A549 (cell line): ENCODE measurements around the gene ATF3. TPM values are rescaled to one million over a fixed set of nuclear protein-coding genes. Genes with fewer than 3 reads are reported as not detected.

Experiments
- ATAC-seq, 2 experiments: fragments of 200-7000 bp in 1 of 2; fragments of >200 bp in 1 of 2; cut with Nextera tagmentation in 1 of 2; cut with Tn5 transposase in 1 of 2; 3 replicates each; pipeline versions ENCODE4 v1.8.0 to v1.9.1; 2018 to 2020; ENCODE audit warnings: mild to moderate bottlenecking in 1 of 2, moderate library complexity in 1 of 2
- CTCF ChIA-PET: fragments of 300-600 bp; sonication (Branson Sonifier 250); formaldehyde crosslinking; extraction: SDS; loops from one replicate; lab custom pipeline; 2021; ENCODE audit warnings: antibody characterized with exemption, inconsistent platforms; lab: Yijun Ruan, JAX
- POLR2A ChIA-PET: fragments of 350-600 bp; formaldehyde crosslinking; extraction: SDS; loops from one replicate; lab custom pipeline; 2021; ENCODE audit warnings: antibody characterized with exemption, inconsistent platforms; lab: Yijun Ruan, JAX
- DNase-seq, 2 experiments: peaks; one replicate each; pipeline versions ENCODE4 v3.0.0 to v3.0.0-alpha.2; 2011 to 2016; ENCODE audit warnings: low read depth in 1 of 2, low spot score in 1 of 2
- FAIRE-seq: peaks from 2 replicates; lab custom pipeline; 2011; peaks lifted over from hg19 to GRCh38; lab: Jason Lieb, UNC
- H3K27ac ChIP-seq, 2 experiments: fragments of >200 bp; sonication (Bioruptor Twin); formaldehyde crosslinking; 3 replicates each; pipeline ENCODE4 v1.5.1; 2016 to 2017
- H3K4me1 ChIP-seq: fragments of >200 bp; sonication (Bioruptor Twin); formaldehyde crosslinking; 3 replicates; pipeline ENCODE4 v1.6.1; 2016
- H3K4me2 ChIP-seq: fragments of >200 bp; sonication (Bioruptor Twin); formaldehyde crosslinking; 3 replicates; pipeline ENCODE4 v1.6.1; 2016
- H3K4me3 ChIP-seq: fragments of >200 bp; sonication (Bioruptor Twin); formaldehyde crosslinking; 3 replicates; pipeline ENCODE4 v1.5.1; 2016
- H3K9me3 ChIP-seq: fragments of >200 bp; sonication (Bioruptor Twin); formaldehyde crosslinking; 3 replicates; pipeline ENCODE4 v1.6.1; 2016
- CBX2 ChIP-seq: fragments of 200-600 bp; sonication (generic); IDR thresholded peaks from 2 replicates; pipeline ENCODE4 v1.6.1; 2016; ENCODE audit warnings: low read depth, mild to moderate bottlenecking, borderline replicate concordance
- CEBPB ChIP-seq, 2 experiments: fragments of >200 bp in 1 of 2; sonication (Bioruptor Twin) in 1 of 2; formaldehyde crosslinking in 1 of 2; IDR thresholded peaks; 2 replicates each; pipeline ENCODE4 v1.6.1; 2012 to 2016
- ESRRA ChIP-seq: fragments of 150-350 bp; IDR thresholded peaks from 2 replicates; pipeline ENCODE4 v1.6.1; 2014; ENCODE audit warnings: mild to moderate bottlenecking, low read length, borderline replicate concordance
- FOSB ChIP-seq: fragments of 250-450 bp; sonication (Bioruptor Pico); IDR thresholded peaks from 2 replicates; pipeline ENCODE4 v1.5.0; 2020; ENCODE audit warnings: mild to moderate bottlenecking, moderate library complexity
- FOSL2 ChIP-seq, 2 experiments: fragments of 450-650 bp in 1 of 2; fragments of >200 bp in 1 of 2; sonication (Bioruptor Twin) in 1 of 2; formaldehyde crosslinking; IDR thresholded peaks; 2 replicates each; pipeline versions ENCODE4 v1.5.0 to v1.6.1; 2016 to 2020; ENCODE audit warnings: mild to moderate bottlenecking in 1 of 2, moderate library complexity in 1 of 2
- HOXA7 ChIP-seq: fragments of 250-450 bp; sonication (Bioruptor Pico); IDR thresholded peaks from 2 replicates; pipeline ENCODE4 v1.5.0; 2020; ENCODE audit warnings: mild to moderate bottlenecking, moderate library complexity
- JUNB ChIP-seq: fragments of >200 bp; sonication (Bioruptor Twin); formaldehyde crosslinking; IDR thresholded peaks from 2 replicates; pipeline ENCODE4 v1.6.1; 2016
- KDM1A ChIP-seq: fragments of 200-600 bp; sonication (generic); IDR thresholded peaks from 2 replicates; pipeline ENCODE4 v1.6.1; 2016; ENCODE audit warnings: low read depth, mild to moderate bottlenecking
- KDM5A ChIP-seq: fragments of 200-600 bp; sonication (generic); IDR thresholded peaks from 2 replicates; pipeline ENCODE4 v1.6.1; 2016; ENCODE audit warnings: antibody characterized with exemption, mild to moderate bottlenecking
- MAFK ChIP-seq: fragments of 450-650 bp; IDR thresholded peaks from 2 replicates; pipeline ENCODE4 v1.6.1; 2014; ENCODE audit not compliant: partially characterized antibody
- MAZ ChIP-seq: fragments of 150-350 bp; IDR thresholded peaks from 2 replicates; pipeline ENCODE4 v1.6.1; 2014; ENCODE audit warnings: antibody characterized with exemption, low read depth, low read length, borderline replicate concordance
- NFE2L2 ChIP-seq: fragments of 150-350 bp; conservative IDR thresholded peaks from 2 replicates; pipeline ENCODE4 v1.6.1; 2014; ENCODE audit warnings: low read length
- POLR2A ChIP-seq: IDR thresholded peaks from 2 replicates; pipeline ENCODE4 v1.6.1; 2012; ENCODE audit warnings: mild to moderate bottlenecking, low read length
- POLR2AphosphoS2 ChIP-seq: conservative IDR thresholded peaks from 2 replicates; pipeline ENCODE4 v1.6.1; 2012; ENCODE audit warnings: low read length, improper control_type of control experiment, inconsistent platforms
- RCOR1 ChIP-seq: fragments of 150-350 bp; IDR thresholded peaks from 2 replicates; pipeline ENCODE4 v1.6.1; 2014; ENCODE audit warnings: antibody characterized with exemption, low read length, low read depth
- TP53 ChIP-seq: fragments of 250-450 bp; sonication (Bioruptor Pico); IDR thresholded peaks from 2 replicates; pipeline ENCODE4 v1.5.0; 2021; ENCODE audit warnings: mild to moderate bottlenecking, moderate library complexity
- ZFP36 ChIP-seq: fragments of 450-650 bp; IDR thresholded peaks from 2 replicates; pipeline ENCODE4 v1.6.1; 2014; ENCODE audit warnings: borderline replicate concordance; ENCODE audit not compliant: partially characterized antibody
- ZNF302 ChIP-seq: fragments of 250-450 bp; sonication (Bioruptor Pico); IDR thresholded peaks from 2 replicates; pipeline ENCODE4 v1.9.0; 2021; ENCODE audit warnings: inconsistent platforms, mild to moderate bottlenecking, moderate library complexity
- WGBS: methylation state at CpG from one replicate; pipeline ENCODE4 v1.1.6; 2017; ENCODE audit errors: missing lambda C conversion rate; 5-methylcytosine and 5-hydroxymethylcytosine counted together
- polyA plus RNA-seq, 4 experiments: library from polyadenylated mRNA; depleted of rRNA in 3 of 4; stranded (reverse); fragments of >200 nt; fragmentation: RNase III in 1 of 4; extraction: RNeasy Plus Mini Kit Qiagen cat#74134 plus additional on column Dnase treatment in 1 of 4; gene quantifications; 2 replicates in 3 of 4; 3 replicates in 1 of 4; pipeline ENCODE4 v1.2.3, GENCODE V29; 2011 to 2017
- TF ChIP-seq, protein P1 (sequence below): fragments of 200-600 bp; sonication (generic); IDR thresholded peaks from 2 replicates; pipeline ENCODE4 v1.6.1; 2016; ENCODE audit warnings: antibody characterized with exemption, mild to moderate bottlenecking, moderate library complexity
- TF ChIP-seq, protein P2 (sequence below): fragments of 450-650 bp; IDR thresholded peaks from 2 replicates; pipeline ENCODE4 v1.6.1; 2014; ENCODE audit warnings: antibody characterized with exemption

The ATF3 gene
- polyA plus RNA-seq, 2 of the 4 experiments (the other 2 are of a cell fraction): 4.4 to 62.9 TPM

GRCh38 chr1:212633161-212633560 is 24.6 kb downstream of the ATF3 start:
- Histone ChIP-seq H3K4me2 (no peak overlapping the region), H3K4me1 (no peaks in the 10 kb centered on the region)
- WGBS: 45% methylated on average over 4 of the region's 4 CpGs
- no peak for TF ChIP-seq MAZ
- TF ChIP-seq RCOR1: no peak
- TF ChIP-seq POLR2A: no peak
- TF ChIP-seq MAFK: no peak
- no peak for TF ChIP-seq KDM1A
- TF ChIP-seq POLR2AphosphoS2: no peak
- TF ChIP-seq, all 56 proteins: peak for 0
- Histone ChIP-seq H3K9me3 (peaks cover 3% of the 10 kb centered on the region; the same call in 1 of the 3 replicates), H3K27ac (no peak overlapping the region), H3K4me3 (no peak overlapping the region)
- ATAC-seq (no peak), FAIRE-seq (no peak), DNase-seq (no peak)
- CTCF ChIA-PET: interaction anchor here (3.0 to 8.9 kb wide), 2 partner anchors 32 to 155 kb away, joined by 11 to 66 read pairs; no protein-coding TSS in a partner anchor
- POLR2A ChIA-PET: no interaction called here

DNA sequence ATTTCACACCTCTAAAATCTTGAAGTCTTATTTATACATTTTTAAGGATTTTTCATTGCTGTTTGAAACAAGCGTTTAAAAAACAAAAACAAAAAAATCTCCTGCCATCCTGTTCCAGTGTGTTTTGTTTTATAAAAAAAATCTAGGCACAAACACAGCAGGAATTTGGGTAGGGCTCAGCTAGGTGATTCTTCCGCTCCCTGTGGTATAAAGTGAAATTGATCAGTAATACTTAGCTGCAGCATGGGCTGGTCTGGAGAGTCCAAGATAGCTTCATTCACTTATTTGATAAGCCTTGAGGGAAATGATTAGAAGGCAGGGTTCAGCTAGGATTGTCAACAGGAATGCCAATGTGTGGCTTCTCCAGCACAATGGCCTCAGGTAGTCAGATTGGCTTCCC is 25.7 kb downstream of the ATF3 start:
- 86% methylated on average over 2 of the region's 2 CpGs for WGBS
- Histone ChIP-seq H3K4me2 (no peak overlapping the region), H3K27ac (no peak overlapping the region), H3K4me1 (no peaks in the 10 kb centered on the region)
- DNase-seq: no peak
- CTCF ChIA-PET: interaction anchor here (1.0 kb wide), 1 partner anchor 267 kb away, joined by 4 read pairs; no protein-coding TSS in a partner anchor
- TF ChIP-seq CEBPB (IDR thresholded peaks at IDR 0.05): no peak
- no peak for TF ChIP-seq ESRRA
- TF ChIP-seq CBX2: no peak
- no peak for TF ChIP-seq TP53
- TF ChIP-seq ZNF302 (CRISPR knock-in tag): no peak
- TF ChIP-seq ZFP36: no peak
- TF ChIP-seq FOSL2 (IDR thresholded peaks at IDR 0.05): no peak
- TF ChIP-seq FOSL2 (CRISPR knock-in tag; IDR thresholded peaks at IDR 0.05): no peak
- TF ChIP-seq, protein P1, sequence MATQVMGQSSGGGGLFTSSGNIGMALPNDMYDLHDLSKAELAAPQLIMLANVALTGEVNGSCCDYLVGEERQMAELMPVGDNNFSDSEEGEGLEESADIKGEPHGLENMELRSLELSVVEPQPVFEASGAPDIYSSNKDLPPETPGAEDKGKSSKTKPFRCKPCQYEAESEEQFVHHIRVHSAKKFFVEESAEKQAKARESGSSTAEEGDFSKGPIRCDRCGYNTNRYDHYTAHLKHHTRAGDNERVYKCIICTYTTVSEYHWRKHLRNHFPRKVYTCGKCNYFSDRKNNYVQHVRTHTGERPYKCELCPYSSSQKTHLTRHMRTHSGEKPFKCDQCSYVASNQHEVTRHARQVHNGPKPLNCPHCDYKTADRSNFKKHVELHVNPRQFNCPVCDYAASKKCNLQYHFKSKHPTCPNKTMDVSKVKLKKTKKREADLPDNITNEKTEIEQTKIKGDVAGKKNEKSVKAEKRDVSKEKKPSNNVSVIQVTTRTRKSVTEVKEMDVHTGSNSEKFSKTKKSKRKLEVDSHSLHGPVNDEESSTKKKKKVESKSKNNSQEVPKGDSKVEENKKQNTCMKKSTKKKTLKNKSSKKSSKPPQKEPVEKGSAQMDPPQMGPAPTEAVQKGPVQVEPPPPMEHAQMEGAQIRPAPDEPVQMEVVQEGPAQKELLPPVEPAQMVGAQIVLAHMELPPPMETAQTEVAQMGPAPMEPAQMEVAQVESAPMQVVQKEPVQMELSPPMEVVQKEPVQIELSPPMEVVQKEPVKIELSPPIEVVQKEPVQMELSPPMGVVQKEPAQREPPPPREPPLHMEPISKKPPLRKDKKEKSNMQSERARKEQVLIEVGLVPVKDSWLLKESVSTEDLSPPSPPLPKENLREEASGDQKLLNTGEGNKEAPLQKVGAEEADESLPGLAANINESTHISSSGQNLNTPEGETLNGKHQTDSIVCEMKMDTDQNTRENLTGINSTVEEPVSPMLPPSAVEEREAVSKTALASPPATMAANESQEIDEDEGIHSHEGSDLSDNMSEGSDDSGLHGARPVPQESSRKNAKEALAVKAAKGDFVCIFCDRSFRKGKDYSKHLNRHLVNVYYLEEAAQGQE: no peak
- no peak for TF ChIP-seq KDM5A
- no peak for TF ChIP-seq FOSB
- no peak for TF ChIP-seq JUNB
- TF ChIP-seq, protein P2, sequence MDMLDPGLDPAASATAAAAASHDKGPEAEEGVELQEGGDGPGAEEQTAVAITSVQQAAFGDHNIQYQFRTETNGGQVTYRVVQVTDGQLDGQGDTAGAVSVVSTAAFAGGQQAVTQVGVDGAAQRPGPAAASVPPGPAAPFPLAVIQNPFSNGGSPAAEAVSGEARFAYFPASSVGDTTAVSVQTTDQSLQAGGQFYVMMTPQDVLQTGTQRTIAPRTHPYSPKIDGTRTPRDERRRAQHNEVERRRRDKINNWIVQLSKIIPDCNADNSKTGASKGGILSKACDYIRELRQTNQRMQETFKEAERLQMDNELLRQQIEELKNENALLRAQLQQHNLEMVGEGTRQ: no peak
- TF ChIP-seq, all 56 proteins: peak for 0
- POLR2A ChIA-PET: no interaction called here
- ATAC-seq (no peak), FAIRE-seq (no peak)
- H3K9me3 ChIP-seq: peaks cover 3% of the 10 kb centered on the region; the same call in 1 of the 3 replicates
- no peak overlapping the region for H3K4me3 ChIP-seq

GRCh38 chr1:212635141-212635631 is 26.6 kb downstream of the ATF3 start:
- ATAC-seq: no peak
- Histone ChIP-seq H3K27ac (no peak overlapping the region), H3K9me3 (peaks cover 3% of the 10 kb centered on the region; the same call in 1 of the 3 replicates), H3K4me2 (no peak overlapping the region), H3K4me1 (no peaks in the 10 kb centered on the region), H3K4me3 (no peak overlapping the region)
- WGBS: 71% methylated on average over 1 of the region's 1 CpG
- TF ChIP-seq NFE2L2: no peak
- no peak for TF ChIP-seq HOXA7 (CRISPR knock-in tag)
- CTCF ChIA-PET: no interaction called here
- no peak for FAIRE-seq
- POLR2A ChIA-PET: no interaction called here
- DNase-seq: no peak
